Measurements from ENCODE around the gene HSPA1A. TPM values are rescaled to one million over a fixed set of nuclear protein-coding genes. Genes with fewer than 3 reads are reported as not detected.

Gene HSPA1A
- total and polyA plus RNA-seq, 8 donors: 18.2 to 195 (median 44.4) TPM

DNA sequence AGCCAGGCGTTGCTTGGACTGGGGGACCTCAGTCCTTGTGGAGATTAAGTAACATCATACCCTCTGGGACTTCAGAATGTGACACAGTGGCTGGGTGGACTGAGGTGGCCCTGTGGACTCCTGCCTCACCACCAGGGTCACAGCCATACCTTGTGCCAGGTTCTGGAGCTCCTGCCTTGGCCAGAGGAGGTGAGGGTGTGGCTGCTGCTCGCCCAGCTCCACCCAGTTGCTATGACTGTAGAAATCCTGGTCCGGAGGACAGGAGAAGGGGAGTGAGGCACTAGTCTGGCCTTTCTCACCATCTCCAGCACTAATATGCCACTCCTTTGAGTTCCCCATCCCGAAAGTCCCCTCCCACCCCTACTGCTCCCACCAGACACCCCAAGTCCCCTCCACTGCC, 40.2 kb upstream of the HSPA1A start:
- Histone ChIP-seq H3K4me1 (peaks cover 5 to 8% (median 6%) of the 10 kb centered on the region in 3 donors), H3K9me3 (no peaks in the 10 kb centered on the region), H3K4me3 (no peak overlapping the region), H3K36me3 (peaks cover 0 to 12% (median 6%) of the 10 kb centered on the region in 3 donors), H3K27ac (no peak overlapping the region), H3K27me3 (no peaks in the 10 kb centered on the region)
- TF ChIP-seq, protein P1, sequence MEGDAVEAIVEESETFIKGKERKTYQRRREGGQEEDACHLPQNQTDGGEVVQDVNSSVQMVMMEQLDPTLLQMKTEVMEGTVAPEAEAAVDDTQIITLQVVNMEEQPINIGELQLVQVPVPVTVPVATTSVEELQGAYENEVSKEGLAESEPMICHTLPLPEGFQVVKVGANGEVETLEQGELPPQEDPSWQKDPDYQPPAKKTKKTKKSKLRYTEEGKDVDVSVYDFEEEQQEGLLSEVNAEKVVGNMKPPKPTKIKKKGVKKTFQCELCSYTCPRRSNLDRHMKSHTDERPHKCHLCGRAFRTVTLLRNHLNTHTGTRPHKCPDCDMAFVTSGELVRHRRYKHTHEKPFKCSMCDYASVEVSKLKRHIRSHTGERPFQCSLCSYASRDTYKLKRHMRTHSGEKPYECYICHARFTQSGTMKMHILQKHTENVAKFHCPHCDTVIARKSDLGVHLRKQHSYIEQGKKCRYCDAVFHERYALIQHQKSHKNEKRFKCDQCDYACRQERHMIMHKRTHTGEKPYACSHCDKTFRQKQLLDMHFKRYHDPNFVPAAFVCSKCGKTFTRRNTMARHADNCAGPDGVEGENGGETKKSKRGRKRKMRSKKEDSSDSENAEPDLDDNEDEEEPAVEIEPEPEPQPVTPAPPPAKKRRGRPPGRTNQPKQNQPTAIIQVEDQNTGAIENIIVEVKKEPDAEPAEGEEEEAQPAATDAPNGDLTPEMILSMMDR (IDR thresholded peaks at IDR 0.05): no peak
- peak in 1 of 6 donors; percentile 30 for DNase-seq
- ATAC-seq: no peak
- intact Hi-C loops (cut with DNase I): loop anchor here in 1 of 3 donors (10.0 kb wide), 1 partner anchor 60 kb away; no protein-coding TSS in a partner anchor
- WGBS, 2 donors: 51% methylated on average over 4 of the region's 4 CpGs
- FAIRE-seq: no peak

DNA sequence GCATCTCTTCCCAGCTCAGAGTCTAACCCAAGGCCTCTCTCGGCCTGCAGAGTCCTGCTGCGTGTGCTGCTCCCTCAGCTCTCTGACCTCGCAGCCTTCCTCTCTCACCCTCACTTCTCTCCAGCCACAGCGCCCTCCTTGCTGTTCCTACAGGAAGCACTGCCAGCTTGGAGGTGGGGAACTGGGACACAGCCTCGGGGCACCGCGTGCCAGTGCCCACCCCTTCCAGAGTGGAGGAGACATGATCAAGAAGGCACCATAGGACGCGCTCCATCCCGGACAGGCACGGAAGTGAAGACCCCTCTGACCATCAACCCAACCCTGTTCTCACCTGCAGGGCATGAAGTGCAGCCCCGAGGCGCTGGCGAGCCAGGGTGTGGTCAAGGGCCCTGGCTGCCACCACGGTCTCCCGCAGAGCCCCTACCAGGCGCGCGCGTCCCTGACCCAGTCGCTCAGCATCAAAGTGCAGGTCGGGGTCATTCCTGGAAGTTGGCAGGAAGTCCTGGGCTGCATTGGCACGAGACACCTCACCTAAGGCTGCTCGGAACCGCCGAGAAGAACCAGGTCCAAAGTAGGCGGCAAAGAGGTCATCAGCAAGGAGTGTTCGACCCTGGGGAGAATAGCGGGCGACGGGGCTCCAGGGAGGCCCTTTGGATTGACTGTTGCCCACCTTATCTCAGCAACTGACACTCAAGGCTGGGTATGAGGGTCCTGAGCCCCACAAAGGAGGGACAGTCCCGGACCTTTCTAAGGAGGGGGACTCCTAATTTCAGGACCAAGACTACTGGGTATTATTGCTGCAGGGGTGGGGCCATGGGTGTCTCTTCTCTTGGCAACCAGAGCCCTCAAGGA, 39.5 kb upstream of the HSPA1A start:
- no peaks in the 10 kb centered on the region for H3K27me3 ChIP-seq
- WGBS, 2 donors: 83 to 86% methylated on average over 32 of the region's 32 CpGs
- peak in 1 of 6 donors; percentile 64 for DNase-seq
- intact Hi-C loops (cut with DNase I): loop anchor here in 1 of 3 donors (10.0 kb wide), 1 partner anchor 59 kb away; no protein-coding TSS in a partner anchor
- no peaks in the 10 kb centered on the region for H3K9me3 ChIP-seq
- H3K36me3 ChIP-seq: peaks cover 0 to 19% (median 9%) of the 10 kb centered on the region in 3 donors
- TF ChIP-seq, protein P1 (IDR thresholded peaks at IDR 0.05): no peak
- H3K27ac ChIP-seq: no peak overlapping the region
- H3K4me1 ChIP-seq: peaks cover 5 to 8% (median 6%) of the 10 kb centered on the region in 3 donors
- FAIRE-seq: no peak
- no peak for ATAC-seq
- H3K4me3 ChIP-seq: peak overlapping the region in 1 of 4 donors; percentile 31

DNA sequence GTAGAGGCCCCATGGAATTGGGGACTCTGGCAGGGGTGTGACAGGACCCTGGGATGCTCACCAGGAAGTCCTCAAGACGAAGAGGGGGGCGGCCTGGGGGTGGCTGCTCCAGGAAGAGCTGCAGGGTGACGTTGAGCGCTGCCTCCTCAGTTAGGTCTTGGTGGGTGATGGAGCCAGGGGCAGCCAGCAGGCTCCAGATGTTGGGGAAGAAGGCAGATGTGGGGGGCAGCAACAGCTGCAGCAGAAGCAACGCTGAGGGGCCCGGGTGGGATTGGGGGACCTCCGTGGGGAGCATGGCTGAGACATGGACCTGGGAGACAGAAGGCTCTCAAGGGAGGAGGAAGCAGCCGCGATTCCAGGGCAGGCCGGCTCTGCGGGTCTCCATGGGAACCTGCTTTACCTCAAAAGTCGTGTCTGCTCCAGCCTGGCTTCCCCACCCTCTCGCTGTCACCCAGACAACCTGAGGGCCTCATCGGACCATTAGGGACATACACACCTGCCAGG, 38.8 kb upstream of the HSPA1A start:
- DNase-seq: peak in 2 of 6 donors; percentile 48 to 81
- Histone ChIP-seq H3K4me3 (peak overlapping the region in 2 of 4 donors; percentile 18 to 31), H3K27ac (peak overlapping the region; percentile 59 to 78 (median 68)), H3K36me3 (peaks cover 0 to 23% (median 10%) of the 10 kb centered on the region in 3 donors), H3K9me3 (no peaks in the 10 kb centered on the region), H3K27me3 (no peaks in the 10 kb centered on the region), H3K4me1 (peaks cover 5 to 8% (median 6%) of the 10 kb centered on the region in 3 donors)
- ATAC-seq: peak; percentile 14 to 57 (median 45)
- intact Hi-C loops (cut with DNase I): loop anchor here in 1 of 3 donors (10.0 kb wide), 1 partner anchor 58 kb away; no protein-coding TSS in a partner anchor
- WGBS, 2 donors: 32 to 39% methylated on average over 12 to 14 of the region's 14 CpGs
- TF ChIP-seq, protein P1 (IDR thresholded peaks at IDR 0.05): no peak
- no peak for FAIRE-seq

GRCh38 chr6:31776989-31777666, 38.2 kb upstream of the HSPA1A start, which contains the start of gene VWA7:
VWA7 (minus strand) TSS chr6:31777328; CDS start chr6:31776779, 549 bp downstream.
- WGBS, 2 donors: 11 to 16% methylated on average over 11 to 15 of the region's 15 CpGs
- peak within 1 kb of the TSS in 2 of 4 donors; percentile 18 to 31 for H3K4me3 ChIP-seq

More at GRCh38 chr6:31776989-31777666, 38.2 kb upstream of the HSPA1A start, which contains the start of gene VWA7:
- H3K9me3 ChIP-seq: no peaks in the 10 kb centered on the region
- H3K4me1 ChIP-seq: peaks cover 5 to 8% (median 6%) of the 10 kb centered on the region in 3 donors
- peak within 1 kb of the TSS; percentile 59 to 78 (median 68) for H3K27ac ChIP-seq
- intact Hi-C loops (cut with DNase I): loop anchor here in 1 of 3 donors (10.0 kb wide), 1 partner anchor 58 kb away; no protein-coding TSS in a partner anchor
- H3K36me3 ChIP-seq: peaks cover 0 to 24% (median 15%) of the 10 kb centered on the region in 3 donors
- no peak for FAIRE-seq
- peak; percentile 78 to 93 (median 86) for DNase-seq
- ATAC-seq: peak; percentile 77 to 88 (median 84)
- TF ChIP-seq, protein P1 (IDR thresholded peaks at IDR 0.05): no peak
- no peaks in the 10 kb centered on the region for H3K27me3 ChIP-seq

Data from pancreas (tissue), 10 donors.